H1 (cell line): ENCODE results near the gene ZBTB46. TPM values are rescaled to one million over a fixed set of nuclear protein-coding genes. Genes with fewer than 3 reads are reported as not detected.

Experiments used
- CTCF ChIA-PET: fragments of 300-600 bp; sonication (Branson Sonifier 250); formaldehyde crosslinking; loops from one replicate; lab custom pipeline; 2021; ENCODE audit not compliant: partially characterized antibody; lab: Charles Lee
- POLR2A ChIA-PET: fragments of 300-600 bp; sonication (Branson Sonifier 250); formaldehyde crosslinking; loops from one replicate; lab custom pipeline; 2021; ENCODE audit warnings: inconsistent platforms; ENCODE audit not compliant: partially characterized antibody; lab: Charles Lee
- DNase-seq, 2 experiments: peaks; one replicate each; pipeline versions ENCODE4 v3.0.0 to v3.0.0-alpha.2; 2010 to 2022; ENCODE audit warnings: low spot score in 2 of 2, low read depth in 1 of 2, mixed read lengths in 1 of 2
- FAIRE-seq: peaks from 2 replicates; lab custom pipeline; 2011; peaks lifted over from hg19 to GRCh38; lab: Jason Lieb, UNC
- H2AFZ ChIP-seq: 2 replicates; pipeline ENCODE4 v1.8.1; 2012; ENCODE audit warnings: low read length, inconsistent platforms
- H2AK5ac ChIP-seq: 2 replicates; pipeline ENCODE4 v1.6.1; 2013; ENCODE audit warnings: low read depth, low read length
- H2BK120ac ChIP-seq: replicated peaks from 2 replicates; pipeline ENCODE3; 2013; ENCODE audit warnings: low read depth, low read length, inconsistent platforms
- H2BK12ac ChIP-seq: 2 replicates; pipeline ENCODE4 v1.6.1; 2013; ENCODE audit warnings: low read depth, low read length
- H2BK15ac ChIP-seq: 2 replicates; pipeline ENCODE4 v1.6.1; 2013; ENCODE audit warnings: low read length
- H2BK20ac ChIP-seq: 2 replicates; pipeline ENCODE4 v1.6.1; 2013; ENCODE audit warnings: low read length
- H2BK5ac ChIP-seq: 2 replicates; pipeline ENCODE4 v1.6.1; 2013; ENCODE audit warnings: low read depth, low read length
- H3K14ac ChIP-seq: 2 replicates; pipeline ENCODE4 v1.6.1; 2013; ENCODE audit warnings: inconsistent platforms; ENCODE audit not compliant: insufficient read length
- H3K18ac ChIP-seq: 2 replicates; pipeline ENCODE4 v1.6.1; 2013; ENCODE audit warnings: low read length; ENCODE audit errors: extremely low read depth
- H3K23ac ChIP-seq: 2 replicates; pipeline ENCODE4 v1.6.1; 2013; ENCODE audit warnings: inconsistent platforms; ENCODE audit not compliant: insufficient read length
- H3K23me2 ChIP-seq: 2 replicates; pipeline ENCODE4 v1.6.1; 2013; ENCODE audit warnings: low read depth, low read length
- H3K27ac ChIP-seq: 2 replicates; pipeline ENCODE4 v1.6.1; 2011; ENCODE audit warnings: low read depth, low read length, inconsistent platforms
- H3K27me3 ChIP-seq, 4 experiments: replicated peaks in 1 of 4; 1 replicate in 1 of 4; 2 replicates in 3 of 4; pipeline versions ENCODE4 v1.6.1 to v1.8.1; 2011 to 2013; ENCODE audit warnings: low read length in 3 of 4, mild to moderate bottlenecking in 3 of 4, inconsistent platforms in 2 of 4, mixed read lengths in 2 of 4, moderate library complexity in 1 of 4; ENCODE audit not compliant: control insufficient read depth in 3 of 4, insufficient read depth in 3 of 4; ENCODE audit errors: extremely low read depth in 1 of 4
- H3K36me3 ChIP-seq, 4 experiments: 2 replicates each; pipeline versions ENCODE4 v1.6.1 to v1.8.1; 2011 to 2013; ENCODE audit warnings: mild to moderate bottlenecking in 4 of 4, low read length in 3 of 4, moderate library complexity in 2 of 4, control low read depth in 1 of 4, inconsistent platforms in 1 of 4; ENCODE audit not compliant: insufficient read depth in 4 of 4, control insufficient read depth in 2 of 4
- H3K4ac ChIP-seq: replicated peaks from 2 replicates; pipeline ENCODE3; 2013; ENCODE audit warnings: low read length, low read depth, mixed read lengths, inconsistent platforms; ENCODE audit not compliant: insufficient read length
- H3K4me1 ChIP-seq, 4 experiments: replicated peaks in 1 of 4; 1 replicate in 1 of 4; 2 replicates in 3 of 4; pipeline versions ENCODE4 v1.6.1 to v1.8.1; 2011 to 2013; ENCODE audit warnings: low read length in 3 of 4, inconsistent platforms in 2 of 4, mixed read lengths in 1 of 4; ENCODE audit not compliant: insufficient read depth in 4 of 4, control insufficient read depth in 3 of 4
- H3K4me2 ChIP-seq, 2 experiments: 2 replicates each; pipeline versions ENCODE4 v1.6.1 to v1.8.1; 2011 to 2013; ENCODE audit warnings: low read depth in 2 of 2, low read length in 2 of 2, control low read depth in 1 of 2, inconsistent platforms in 1 of 2, mild to moderate bottlenecking in 1 of 2; ENCODE audit not compliant: insufficient read depth in 1 of 2
- H3K4me3 ChIP-seq, 4 experiments: fragments of 200-600, 300-600 bp in 1 of 4; sonication (generic), shearing (Covaris generic), sonication (Bioruptor Twin) in 1 of 4; 2 replicates each; pipeline versions ENCODE4 v1.5.1 to v1.8.1; 2011 to 2016; ENCODE audit warnings: low read length in 4 of 4, low read depth in 3 of 4, control low read depth in 2 of 4, inconsistent platforms in 2 of 4, mild to moderate bottlenecking in 2 of 4, mixed read lengths in 1 of 4, moderate library complexity in 1 of 4; ENCODE audit not compliant: insufficient read depth in 2 of 4; ENCODE audit errors: extremely low read depth in 1 of 4
- H3K56ac ChIP-seq: replicated peaks from 2 replicates; pipeline ENCODE3; 2013; ENCODE audit warnings: low read depth, mild to moderate bottlenecking, mixed read lengths, low read length, inconsistent platforms; ENCODE audit not compliant: insufficient read length
- H3K79me1 ChIP-seq: 2 replicates; pipeline ENCODE4 v1.6.1; 2013; ENCODE audit warnings: low read depth, low read length, control low read depth
- H3K79me2 ChIP-seq, 2 experiments: 2 replicates each; pipeline versions ENCODE4 v1.6.1 to v1.8.1; 2012 to 2013; ENCODE audit warnings: low read length in 2 of 2, mild to moderate bottlenecking in 2 of 2, inconsistent platforms in 1 of 2; ENCODE audit not compliant: insufficient read depth in 2 of 2, control insufficient read depth in 1 of 2
- H3K9ac ChIP-seq, 4 experiments: replicated peaks in 1 of 4; 1 replicate in 1 of 4; 2 replicates in 3 of 4; pipeline versions ENCODE4 v1.6.1 to v1.8.1; 2011 to 2013; ENCODE audit warnings: low read depth in 3 of 4, low read length in 3 of 4, control low read depth in 2 of 4, mild to moderate bottlenecking in 2 of 4, moderate library complexity in 2 of 4, inconsistent platforms in 1 of 4; ENCODE audit errors: extremely low read depth in 1 of 4
- H3K9me3 ChIP-seq, 2 experiments: 2 replicates each; pipeline versions ENCODE4 v1.6.1 to v1.8.1; 2012 to 2013; ENCODE audit warnings: mild to moderate bottlenecking in 2 of 2, moderate library complexity in 2 of 2, control low read depth in 1 of 2, inconsistent platforms in 1 of 2, low read depth in 1 of 2, low read length in 1 of 2, mixed read lengths in 1 of 2; ENCODE audit not compliant: insufficient read depth in 2 of 2
- H4K20me1 ChIP-seq, 2 experiments: replicated peaks in 1 of 2; 2 replicates each; pipeline versions ENCODE3 to v1.8.1; 2011 to 2013; ENCODE audit warnings: inconsistent platforms in 2 of 2, low read length in 2 of 2, mild to moderate bottlenecking in 1 of 2; ENCODE audit not compliant: insufficient read depth in 2 of 2, control insufficient read depth in 1 of 2
- H4K5ac ChIP-seq: 2 replicates; pipeline ENCODE4 v1.6.1; 2013; ENCODE audit warnings: low read length, low read depth, mixed read lengths, inconsistent platforms; ENCODE audit not compliant: insufficient read length
- H4K8ac ChIP-seq: 2 replicates; pipeline ENCODE4 v1.8.0; 2013; ENCODE audit warnings: mild to moderate bottlenecking, moderate library complexity, low read length, inconsistent platforms; ENCODE audit not compliant: insufficient read depth; ENCODE audit errors: extremely low read depth
- H4K91ac ChIP-seq: replicated peaks from 2 replicates; pipeline ENCODE3; 2013; ENCODE audit warnings: low read length, mixed read lengths, inconsistent platforms; ENCODE audit not compliant: insufficient read length
- CHD1 ChIP-seq: IDR thresholded peaks from 2 replicates; pipeline ENCODE4 v1.6.1; 2012; ENCODE audit warnings: low read depth, low read length, improper control_type of control experiment
- FOSL1 ChIP-seq: IDR thresholded peaks from 2 replicates; pipeline ENCODE4 v1.6.1; 2011; ENCODE audit warnings: mild to moderate bottlenecking, low read depth, low read length, moderate library complexity; ENCODE audit not compliant: insufficient read depth
- KDM1A ChIP-seq: fragments of 200-600, 300-600 bp; sonication (generic); IDR thresholded peaks from 2 replicates; pipeline ENCODE4 v1.7.1; 2016; ENCODE audit warnings: mild to moderate bottlenecking, low read length, borderline replicate concordance
- WGBS, 2 experiments: shearing (Covaris generic) in 1 of 2; methylation state at CpG; one replicate each; pipeline versions ENCODE4 v1.1.6 to v1.1.7; 2013 to 2015; ENCODE audit warnings: low lambda C conversion rate in 2 of 2, mixed read lengths in 2 of 2, inconsistent platforms in 1 of 2, low coverage in 1 of 2, missing lambda C conversion rate in 1 of 2; ENCODE audit not compliant: insufficient replicate concordance in 2 of 2, insufficient coverage in 1 of 2, insufficient read length in 1 of 2; ENCODE audit errors: extremely low coverage in 1 of 2, missing lambda C conversion rate in 1 of 2; 5-methylcytosine and 5-hydroxymethylcytosine counted together
- polyA plus RNA-seq, 7 experiments: library from polyadenylated mRNA; depleted of rRNA in 3 of 7; stranded (reverse) in 5 of 7; unstranded in 2 of 7; fragments of >200 nt in 5 of 7; fragments of 200-250 nt in 2 of 7; gene quantifications; 1 replicate in 5 of 7; 2 replicates in 1 of 7; 4 replicates in 1 of 7; pipeline versions ENCODE4 v1.2.1 to v1.2.3, GENCODE V29; 2011 to 2013; ENCODE audit warnings: missing spikeins in 2 of 7, mixed read lengths in 2 of 7
- total RNA-seq: library from RNA; stranded (reverse); fragmentation: NEBNext Ultra II Directional; extraction: Animal tissue kit (Norgen Biotek cat#: 25700); gene quantifications from 2 replicates; pipeline ENCODE4 v1.2.1, GENCODE V29; 2021

Gene ZBTB46
- total and polyA plus RNA-seq, 2 of the 8 experiments (the other 6 are each of a cell fraction or from before 2014, with no cell fraction given), result 6.4 to 22.4 TPM

GRCh38 chr20:63864545-63864977, 33.5 kb upstream of the ZBTB46 start:
- peak overlapping the region; percentile 92 for H2BK5ac ChIP-seq
- peak overlapping the region; percentile 65 to 80 (median 74) for H3K9ac ChIP-seq
- peaks cover 6% of the 10 kb centered on the region for H3K79me1 ChIP-seq
- no peaks in the 10 kb centered on the region for H3K27me3 ChIP-seq
- H3K4ac ChIP-seq, result peak overlapping the region; percentile 91
- H2BK20ac ChIP-seq, result no peak overlapping the region
- peaks cover 0 to 48% of the 10 kb centered on the region in 2 experiments; a peak in 2 of 4 replicates for H3K79me2 ChIP-seq
- DNase-seq, result no peak
- TF ChIP-seq KDM1A, result no peak
- no peak for TF ChIP-seq FOSL1
- TF ChIP-seq CHD1, result peak; percentile 66; the same call in 1 of the 2 replicates
- H3K23me2 ChIP-seq, result peaks cover 4% of the 10 kb centered on the region; the same call in 1 of the 2 replicates
- H2BK12ac ChIP-seq, result peak overlapping the region; percentile 50; the same call in 1 of the 2 replicates
- peaks cover under 1 to 9% (median 4%) of the 10 kb centered on the region in 4 experiments; a peak in 6 of 7 replicates for H3K4me1 ChIP-seq
- H4K91ac ChIP-seq, result peak overlapping the region; percentile 93
- ChIA-PET POLR2A (interaction anchor here (0.7 to 5.9 kb wide), 48 partner anchors 9 to 342 kb away, joined by 3 to 52 read pairs (median 4); partner anchors contain the start of genes ARFRP1, DNAJC5, PRPF6 and RTEL1), CTCF (interaction anchor here (0.9 to 5.8 kb wide), 21 partner anchors 9 to 401 kb away, joined by 3 to 59 read pairs (median 4); partner anchors contain the start of genes ARFRP1 and ZGPAT)
- no peak for FAIRE-seq
- no peak overlapping the region for H3K23ac ChIP-seq
- H4K5ac ChIP-seq, result peak overlapping the region; percentile 65
- H2AFZ ChIP-seq, result no peak overlapping the region
- peak overlapping the region; percentile 80; the same call in 1 of the 2 replicates for H3K18ac ChIP-seq
- H4K8ac ChIP-seq, result peak overlapping the region; percentile 84
- WGBS, 2 experiments, result 1% methylated on average over 25 of the region's 25 CpGs; no CpG with 5 or more reads in 1 of the 2 experiments
- no peak overlapping the region for H3K56ac ChIP-seq
- H3K4me3 ChIP-seq, result peak overlapping the region; percentile 49 to 95 (median 92)
- no peak overlapping the region for H3K14ac ChIP-seq
- no peak overlapping the region for H2AK5ac ChIP-seq
- H3K36me3 ChIP-seq, result peaks cover 4 to 25% (median 8%) of the 10 kb centered on the region in 4 experiments; a peak in 6 of 8 replicates
- peak overlapping the region; percentile 36 to 83 for H3K4me2 ChIP-seq
- no peaks in the 10 kb centered on the region for H3K9me3 ChIP-seq
- peak overlapping the region; percentile 66; the same call in 1 of the 2 replicates for H3K27ac ChIP-seq
- H2BK15ac ChIP-seq, result no peak overlapping the region
- H4K20me1 ChIP-seq, result peaks cover 0 to 11% of the 10 kb centered on the region in 2 experiments
- no peak overlapping the region for H2BK120ac ChIP-seq
